ENCODE measurements around the gene SUFU. TPM values are rescaled to one million over a fixed set of nuclear protein-coding genes. Genes with fewer than 3 reads are reported as not detected.
A peak's percentile ranks its signal among the peaks of the same experiment; 100 is the strongest.

Gene SUFU
- total and polyA plus RNA-seq, 10 donors, result 2.0 to 21.9 (median 13.0) TPM

DNA sequence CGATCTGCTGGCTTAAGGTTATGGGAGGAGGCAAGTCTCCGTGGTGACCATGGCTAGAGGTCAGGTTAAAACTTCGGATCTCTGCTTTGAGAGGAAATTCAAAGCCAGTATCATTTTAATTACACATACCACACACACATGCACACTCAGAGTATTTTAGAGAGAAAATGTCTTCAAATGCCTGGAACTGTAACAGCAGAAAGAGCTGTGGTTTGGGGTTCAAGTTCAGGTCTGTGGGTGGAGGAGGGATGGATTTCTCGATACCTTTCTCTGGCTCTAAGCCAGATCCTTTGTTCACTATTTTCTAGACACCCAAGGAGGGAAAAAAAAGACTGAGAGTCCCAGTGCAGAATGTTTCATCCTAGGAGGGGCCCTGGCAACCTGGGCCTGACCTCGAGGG, 177.9 kb downstream of the SUFU start:
- WGBS, 5 donors, result 81 to 86% (median 84%) methylated on average over 5 of the region's 5 CpGs
- no peak for DNase-seq
- Histone ChIP-seq H3K27ac (no peak overlapping the region), H3K36me3 (peaks cover 0 to 32% (median 5%) of the 10 kb centered on the region in 6 donors), H3K4me1 (peaks cover 4 to 28% (median 18%) of the 10 kb centered on the region in 6 donors), H3K27me3 (replicated peaks in 1 of 7) (no peaks in the 10 kb centered on the region), H3K9me3 (no peaks in the 10 kb centered on the region), H3K4me3 (no peak overlapping the region)
- TF ChIP-seq CTCF (IDR thresholded peaks at IDR 0.05 in 8 of 11, conservative IDR thresholded peaks at IDR 0.05 in 3 of 11) (no peak), POLR2A (IDR thresholded peaks at IDR 0.05) (no peak), POLR2AphosphoS5 (IDR thresholded peaks at IDR 0.05) (no peak)
- intact Hi-C loops (cut with DNase I; ENCODE audit: low total_unique reads), result no loop called here

- DNase-seq, result no peak
- H3K4me1 ChIP-seq, result peaks cover 0 to 21% (median 13%) of the 10 kb centered on the region in 6 donors
- TF ChIP-seq POLR2A (IDR thresholded peaks at IDR 0.05) (no peak), CTCF (IDR thresholded peaks at IDR 0.05 in 8 of 11, conservative IDR thresholded peaks at IDR 0.05 in 3 of 11) (no peak), POLR2AphosphoS5 (IDR thresholded peaks at IDR 0.05) (no peak)
- intact Hi-C loops (cut with DNase I; ENCODE audit: low total_unique reads), result no loop called here
- H3K27me3 ChIP-seq (replicated peaks in 1 of 7), result no peaks in the 10 kb centered on the region
- 91 to 98% (median 95%) methylated on average over 7 of the region's 7 CpGs for WGBS, 5 donors
- no peak overlapping the region for H3K4me3 ChIP-seq
- H3K27ac ChIP-seq, result no peak overlapping the region
- peaks cover 0 to 32% (median 5%) of the 10 kb centered on the region in 6 donors for H3K36me3 ChIP-seq
- no peaks in the 10 kb centered on the region for H3K9me3 ChIP-seq
Measured at GRCh38 chr10:102682416-102682815, 178.6 kb downstream of the SUFU start.

DNA sequence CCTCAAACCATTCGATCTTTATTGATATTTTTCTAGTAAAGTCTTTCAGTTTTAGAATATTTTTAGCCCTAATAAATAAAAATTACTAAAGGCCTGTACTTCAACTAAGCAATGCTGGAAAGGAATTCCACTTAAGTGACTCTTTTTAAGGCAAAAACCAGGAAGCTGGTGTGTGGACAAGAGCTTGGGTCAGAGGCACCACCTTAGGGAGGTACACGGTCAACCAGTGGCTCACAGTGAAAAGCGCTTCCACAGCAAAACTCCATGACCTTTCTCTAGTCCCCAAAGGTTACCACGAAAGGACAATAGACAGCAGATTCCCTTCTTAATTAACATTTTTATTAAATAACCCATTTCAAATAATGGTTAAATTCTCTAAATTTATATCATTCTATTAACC, 179.2 kb downstream of the SUFU start:
- H3K9me3 ChIP-seq, result no peaks in the 10 kb centered on the region
- no peak overlapping the region for H3K4me3 ChIP-seq
- no peaks in the 10 kb centered on the region for H3K27me3 ChIP-seq (replicated peaks in 1 of 7)
- H3K4me1 ChIP-seq, result peaks cover 0 to 16% (median 10%) of the 10 kb centered on the region in 6 donors
- H3K36me3 ChIP-seq, result peaks cover 0 to 32% (median 5%) of the 10 kb centered on the region in 6 donors
- WGBS, 5 donors, result 76 to 90% (median 83%) methylated on average over 4 of the region's 4 CpGs
- DNase-seq, result no peak
- TF ChIP-seq POLR2A (IDR thresholded peaks at IDR 0.05), result no peak
- no peak for TF ChIP-seq POLR2AphosphoS5 (IDR thresholded peaks at IDR 0.05)
- no peak for TF ChIP-seq CTCF (IDR thresholded peaks at IDR 0.05 in 8 of 11, conservative IDR thresholded peaks at IDR 0.05 in 3 of 11)
- H3K27ac ChIP-seq, result peak overlapping the region in 2 of 8 donors; percentile 3 to 28
- intact Hi-C loops (cut with DNase I; ENCODE audit: low total_unique reads), result no loop called here

Small RNA genes within 50 kb of the gene (small RNA-seq; reads per million reads assigned to genes)
- 0 reads per million in 4 donors for gene RNU6-43P

Other genes with a start within 250 kb of the SUFU start
- 100 to 1,000 TPM in 3 of 7 donors, 10 to 100 TPM in 4; 51.6 to 161 (median 75.2) TPM for gene NFKB2, start 108.3 kb upstream of the SUFU start, total RNA-seq
- 10 to 100 TPM; 34.7 to 55.2 (median 51.9) TPM for gene NFKB2, start 108.3 kb upstream of the SUFU start, polyA plus RNA-seq
- 1 to 10 TPM in 6 of 7 donors, under 1 TPM in 1; 0.59 to 2.5 (median 1.3) TPM for gene PSD, start 85.2 kb upstream of the SUFU start, total RNA-seq
- 1 to 10 TPM in 2 of 3 donors, under 1 TPM in 1; 0.65 to 1.1 (median 1.0) TPM for gene PSD, start 85.2 kb upstream of the SUFU start, polyA plus RNA-seq
- gene FBXL15, start 83.1 kb upstream of the SUFU start, total RNA-seq, result 10 to 100 TPM; 16.7 to 27.9 (median 22.8) TPM
- 10 to 100 TPM; 17.6 to 28.7 (median 23.6) TPM for gene FBXL15, start 83.1 kb upstream of the SUFU start, polyA plus RNA-seq
- gene CUEDC2, start 71.4 kb upstream of the SUFU start, total RNA-seq, result 10 to 100 TPM; 35.3 to 48.4 (median 43.0) TPM
- gene CUEDC2, start 71.4 kb upstream of the SUFU start, polyA plus RNA-seq, result 10 to 100 TPM; 48.5 to 59.1 (median 58.7) TPM
- gene C10orf95, start 52.4 kb upstream of the SUFU start, total RNA-seq, result under 1 TPM in 4 of 7 donors, not detected in 3; 0.33 to 0.77 (median 0.47) TPM
- gene C10orf95, start 52.4 kb upstream of the SUFU start, polyA plus RNA-seq, result under 1 TPM; 0.06 to 0.33 (median 0.18) TPM
- 10 to 100 TPM; 64.0 to 90.8 (median 76.7) TPM for gene ACTR1A, start 1.3 kb upstream of the SUFU start, total RNA-seq
- 10 to 100 TPM; 25.5 to 54.3 (median 34.7) TPM for gene ACTR1A, start 1.3 kb upstream of the SUFU start, polyA plus RNA-seq
- gene TRIM8, start 140.5 kb downstream of the SUFU start, total RNA-seq, result 100 to 1,000 TPM in 2 of 7 donors, 10 to 100 TPM in 5; 86.3 to 116 (median 94.9) TPM
- gene TRIM8, start 140.5 kb downstream of the SUFU start, polyA plus RNA-seq, result 10 to 100 TPM; 23.5 to 37.6 (median 27.0) TPM
- gene ARL3, start 210.4 kb downstream of the SUFU start, total RNA-seq, result 1 to 10 TPM; 2.2 to 5.1 (median 4.2) TPM
- gene ARL3, start 210.4 kb downstream of the SUFU start, polyA plus RNA-seq, result 1 to 10 TPM; 2.6 to 4.1 (median 3.2) TPM
- gene SFXN2, start 210.7 kb downstream of the SUFU start, total RNA-seq, result 10 to 100 TPM in 5 of 7 donors, 1 to 10 TPM in 2; 5.5 to 12.8 (median 10.5) TPM
- 1 to 10 TPM; 3.0 to 6.0 (median 5.4) TPM for gene SFXN2, start 210.7 kb downstream of the SUFU start, polyA plus RNA-seq
- 100 to 1,000 TPM in 2 of 7 donors, 10 to 100 TPM in 5; 38.6 to 149 (median 55.4) TPM for gene WBP1L, start 240.0 kb downstream of the SUFU start, total RNA-seq
- 10 to 100 TPM; 15.9 to 24.1 (median 16.1) TPM for gene WBP1L, start 240.0 kb downstream of the SUFU start, polyA plus RNA-seq

All from spleen (tissue), 11 donors.